Progenitor cell of endocrine pancreas (in vitro differentiated cells): ENCODE results near the gene TES. TPM values are rescaled to one million over a fixed set of nuclear protein-coding genes. Genes with fewer than 3 reads are reported as not detected.

Source experiments
- DNase-seq: peaks from one replicate; pipeline ENCODE4 v3.0.0; 2021; ENCODE audit warnings: low spot score; ENCODE audit not compliant: unreplicated experiment
- H3K27ac Mint-ChIP-seq: 2 replicates; pipeline ENCODE4 v1.8.0; 2021; ENCODE audit warnings: mild to moderate bottlenecking, moderate library complexity, mixed read lengths
- H3K27me3 Mint-ChIP-seq: 2 replicates; pipeline ENCODE4 v1.8.0; 2021; ENCODE audit warnings: mixed read lengths
- H3K36me3 Mint-ChIP-seq: 2 replicates; pipeline ENCODE4 v1.8.0; 2022; ENCODE audit warnings: mixed read lengths; ENCODE audit not compliant: insufficient read depth
- H3K4me1 Mint-ChIP-seq: 2 replicates; pipeline ENCODE4 v1.8.0; 2021; ENCODE audit warnings: low read depth, mixed read lengths
- H3K4me3 Mint-ChIP-seq: 2 replicates; pipeline ENCODE4 v1.8.0; 2021; ENCODE audit warnings: low read depth, mild to moderate bottlenecking, moderate library complexity, mixed read lengths
- H3K9me3 Mint-ChIP-seq: 2 replicates; pipeline ENCODE4 v1.8.0; 2021; ENCODE audit warnings: low read depth, mixed read lengths
- CTCF ChIP-seq: fragments of 200-600 bp; sonication (generic); IDR thresholded peaks from one replicate; pipeline ENCODE4 v1.5.0; 2021; ENCODE audit warnings: antibody characterized with exemption, mild to moderate bottlenecking; ENCODE audit not compliant: unreplicated experiment
- total RNA-seq: library from RNA; stranded (reverse); gene quantifications from 2 replicates; pipeline ENCODE4 v1.2.1, GENCODE V29; 2021

The TES gene
- total RNA-seq, 1 donor from 2014 or later, result 123 TPM

GRCh38 chr7:116285252-116285651 lies 74.9 kb downstream of the TES start:
- Mint-ChIP-seq H3K4me3 (no peak overlapping the region), H3K27ac (no peak overlapping the region), H3K36me3 (no peaks in the 10 kb centered on the region), H3K9me3 (no peaks in the 10 kb centered on the region), H3K4me1 (no peaks in the 10 kb centered on the region), H3K27me3 (no peaks in the 10 kb centered on the region)
- TF ChIP-seq CTCF, result no peak
- no peak for DNase-seq

- Mint-ChIP-seq H3K9me3 (peaks cover 14% of the 10 kb centered on the region), H3K36me3 (no peaks in the 10 kb centered on the region), H3K4me3 (no peak overlapping the region), H3K27me3 (no peaks in the 10 kb centered on the region), H3K4me1 (no peaks in the 10 kb centered on the region), H3K27ac (no peak overlapping the region)
- TF ChIP-seq CTCF, result no peak
- DNase-seq, result no peak
These were observed 80.4 kb downstream of the TES start for GRCh38 chr7:116290740-116291139.

- no peak overlapping the region for H3K4me3 Mint-ChIP-seq
- TF ChIP-seq CTCF, result no peak
- H3K4me1 Mint-ChIP-seq, result no peaks in the 10 kb centered on the region
- DNase-seq, result no peak
- H3K9me3 Mint-ChIP-seq, result peaks cover 23% of the 10 kb centered on the region
- no peaks in the 10 kb centered on the region for H3K27me3 Mint-ChIP-seq
- H3K36me3 Mint-ChIP-seq, result peaks cover 4% of the 10 kb centered on the region
- H3K27ac Mint-ChIP-seq, result no peak overlapping the region
These were observed 81.6 kb downstream of the TES start for GRCh38 chr7:116291937-116292336.

GRCh38 chr7:116292381-116292780 lies 82.0 kb downstream of the TES start:
- Mint-ChIP-seq H3K4me3 (no peak overlapping the region), H3K36me3 (peaks cover 4% of the 10 kb centered on the region), H3K27me3 (no peaks in the 10 kb centered on the region), H3K9me3 (peaks cover 27% of the 10 kb centered on the region), H3K4me1 (no peaks in the 10 kb centered on the region), H3K27ac (no peak overlapping the region)
- no peak for TF ChIP-seq CTCF
- DNase-seq, result no peak

- Mint-ChIP-seq H3K27me3 (no peaks in the 10 kb centered on the region), H3K4me3 (no peak overlapping the region), H3K4me1 (no peaks in the 10 kb centered on the region), H3K36me3 (peaks cover 4% of the 10 kb centered on the region), H3K27ac (no peak overlapping the region), H3K9me3 (peaks cover 31% of the 10 kb centered on the region)
- TF ChIP-seq CTCF, result peak; percentile 35
- DNase-seq, result no peak
These were observed 82.8 kb downstream of the TES start for GRCh38 chr7:116293139-116293538.
